Breast epithelium (tissue), 3 donors: Measurements from ENCODE around the gene HEATR1.

Experiments
- POLR2A ChIP-seq: fragments of 450-650 bp; IDR thresholded peaks from one replicate; pipeline ENCODE4 v1.6.1; 2016; ENCODE audit warnings: antibody characterized with exemption, mild to moderate bottlenecking, moderate library complexity
- POLR2AphosphoS5 ChIP-seq, 3 donors: sonication (generic); formaldehyde crosslinking; IDR thresholded peaks; one replicate each; pipeline ENCODE4 v1.6.1; 2017; ENCODE audit warnings: antibody characterized with exemption in 3 of 3
- TF ChIP-seq, protein P1 (sequence below), 3 donors: fragments of 450-650 bp; IDR thresholded peaks; one replicate each; pipeline ENCODE4 v1.5.1; 2016 to 2017; ENCODE audit warnings: antibody characterized with exemption in 3 of 3, mild to moderate bottlenecking in 3 of 3, moderate library complexity in 3 of 3

DNA sequence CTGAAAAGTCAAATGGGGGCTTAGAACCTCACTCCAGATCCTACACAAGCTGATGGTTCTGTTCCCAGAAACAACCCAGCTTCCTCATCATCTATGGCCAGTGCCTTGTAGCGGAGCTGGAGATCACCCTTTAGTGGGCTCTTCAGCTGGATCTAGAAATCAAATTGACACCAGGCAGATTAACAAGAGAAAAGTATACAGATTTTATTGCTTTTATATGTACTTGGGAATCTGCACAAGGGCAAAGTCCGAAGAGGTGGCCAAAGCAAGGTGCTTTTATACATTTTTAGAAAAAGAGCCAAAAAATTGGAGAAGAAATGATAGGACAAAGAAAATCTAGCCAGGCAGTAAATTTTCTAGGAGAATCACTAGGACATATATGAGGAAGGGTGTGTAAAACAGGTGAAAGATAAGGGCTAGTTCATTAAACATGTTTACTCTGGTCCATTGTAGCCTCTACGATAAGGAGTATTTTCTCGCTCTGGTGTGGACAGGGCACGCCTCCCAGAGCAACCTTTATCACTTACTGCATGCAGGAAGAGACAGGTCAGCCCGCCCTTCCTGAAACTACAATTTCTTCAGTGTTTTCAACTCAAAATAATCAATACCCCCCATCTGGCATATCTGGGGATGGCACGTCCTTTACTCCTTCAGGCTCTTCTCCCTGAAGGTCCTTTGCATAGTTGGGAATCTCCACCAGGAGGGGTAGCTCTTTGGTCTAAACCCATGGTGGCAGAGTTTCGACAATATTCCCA is 94.5 kb downstream of the HEATR1 start:
- TF ChIP-seq, protein P1, sequence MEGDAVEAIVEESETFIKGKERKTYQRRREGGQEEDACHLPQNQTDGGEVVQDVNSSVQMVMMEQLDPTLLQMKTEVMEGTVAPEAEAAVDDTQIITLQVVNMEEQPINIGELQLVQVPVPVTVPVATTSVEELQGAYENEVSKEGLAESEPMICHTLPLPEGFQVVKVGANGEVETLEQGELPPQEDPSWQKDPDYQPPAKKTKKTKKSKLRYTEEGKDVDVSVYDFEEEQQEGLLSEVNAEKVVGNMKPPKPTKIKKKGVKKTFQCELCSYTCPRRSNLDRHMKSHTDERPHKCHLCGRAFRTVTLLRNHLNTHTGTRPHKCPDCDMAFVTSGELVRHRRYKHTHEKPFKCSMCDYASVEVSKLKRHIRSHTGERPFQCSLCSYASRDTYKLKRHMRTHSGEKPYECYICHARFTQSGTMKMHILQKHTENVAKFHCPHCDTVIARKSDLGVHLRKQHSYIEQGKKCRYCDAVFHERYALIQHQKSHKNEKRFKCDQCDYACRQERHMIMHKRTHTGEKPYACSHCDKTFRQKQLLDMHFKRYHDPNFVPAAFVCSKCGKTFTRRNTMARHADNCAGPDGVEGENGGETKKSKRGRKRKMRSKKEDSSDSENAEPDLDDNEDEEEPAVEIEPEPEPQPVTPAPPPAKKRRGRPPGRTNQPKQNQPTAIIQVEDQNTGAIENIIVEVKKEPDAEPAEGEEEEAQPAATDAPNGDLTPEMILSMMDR (IDR thresholded peaks at IDR 0.05): no peak
- TF ChIP-seq POLR2A (no peak), POLR2AphosphoS5 (IDR thresholded peaks at IDR 0.05) (no peak)
